Ovary (tissue), 3 donors: ENCODE results near the gene SPAG9.

Source experiments
- EP300 ChIP-seq: sonication (generic); formaldehyde crosslinking; IDR thresholded peaks from one replicate; pipeline ENCODE4 v1.6.1; 2017; ENCODE audit warnings: antibody characterized with exemption
- POLR2A ChIP-seq: fragments of 450-650 bp; IDR thresholded peaks from one replicate; pipeline ENCODE4 v1.6.1; 2017; ENCODE audit warnings: antibody characterized with exemption, mild to moderate bottlenecking, moderate library complexity
- TF ChIP-seq, protein P1 (sequence below), 3 donors: fragments of 450-650 bp in 2 of 3; fragments of 200-600 bp in 1 of 3; IDR thresholded peaks; one replicate each; pipeline versions ENCODE4 v1.5.1 to v1.8.0; 2016 to 2022; ENCODE audit warnings: antibody characterized with exemption in 3 of 3, mild to moderate bottlenecking in 1 of 3
- donor health status: DM: no; HTN: no; CAD: no.

DNA sequence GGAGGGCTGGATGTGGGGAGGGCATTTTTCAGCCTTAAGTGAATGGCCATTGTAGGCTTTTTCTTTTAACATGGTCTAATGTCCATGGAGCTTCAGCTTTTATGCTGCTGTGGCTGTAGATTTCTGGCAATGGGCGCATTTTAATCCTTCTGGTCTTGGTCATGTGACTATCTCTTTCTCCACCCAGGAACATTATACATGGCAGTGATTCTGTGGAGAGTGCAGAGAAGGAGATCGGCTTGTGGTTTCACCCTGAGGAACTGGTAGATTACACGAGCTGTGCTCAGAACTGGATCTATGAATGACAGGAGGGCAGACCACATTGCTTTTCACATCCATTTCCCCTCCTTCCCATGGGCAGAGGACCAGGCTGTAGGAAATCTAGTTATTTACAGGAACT lies 40.9 kb upstream of the SPAG9 start:
- TF ChIP-seq, protein P1, sequence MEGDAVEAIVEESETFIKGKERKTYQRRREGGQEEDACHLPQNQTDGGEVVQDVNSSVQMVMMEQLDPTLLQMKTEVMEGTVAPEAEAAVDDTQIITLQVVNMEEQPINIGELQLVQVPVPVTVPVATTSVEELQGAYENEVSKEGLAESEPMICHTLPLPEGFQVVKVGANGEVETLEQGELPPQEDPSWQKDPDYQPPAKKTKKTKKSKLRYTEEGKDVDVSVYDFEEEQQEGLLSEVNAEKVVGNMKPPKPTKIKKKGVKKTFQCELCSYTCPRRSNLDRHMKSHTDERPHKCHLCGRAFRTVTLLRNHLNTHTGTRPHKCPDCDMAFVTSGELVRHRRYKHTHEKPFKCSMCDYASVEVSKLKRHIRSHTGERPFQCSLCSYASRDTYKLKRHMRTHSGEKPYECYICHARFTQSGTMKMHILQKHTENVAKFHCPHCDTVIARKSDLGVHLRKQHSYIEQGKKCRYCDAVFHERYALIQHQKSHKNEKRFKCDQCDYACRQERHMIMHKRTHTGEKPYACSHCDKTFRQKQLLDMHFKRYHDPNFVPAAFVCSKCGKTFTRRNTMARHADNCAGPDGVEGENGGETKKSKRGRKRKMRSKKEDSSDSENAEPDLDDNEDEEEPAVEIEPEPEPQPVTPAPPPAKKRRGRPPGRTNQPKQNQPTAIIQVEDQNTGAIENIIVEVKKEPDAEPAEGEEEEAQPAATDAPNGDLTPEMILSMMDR (IDR thresholded peaks at IDR 0.05): no peak
- TF ChIP-seq POLR2A: no peak
- TF ChIP-seq EP300: no peak
